HG03354 (cell line): ENCODE data around the gene ARPC4.

Source experiments
- ATAC-seq: cut with Tn5 transposase; IDR thresholded peaks from one replicate; pipeline ENCODE4 v1.9.1; 2021; ENCODE audit warnings: mild to moderate bottlenecking; ENCODE audit not compliant: unreplicated experiment, poor library complexity, severe bottlenecking

Gene ARPC4

DNA sequence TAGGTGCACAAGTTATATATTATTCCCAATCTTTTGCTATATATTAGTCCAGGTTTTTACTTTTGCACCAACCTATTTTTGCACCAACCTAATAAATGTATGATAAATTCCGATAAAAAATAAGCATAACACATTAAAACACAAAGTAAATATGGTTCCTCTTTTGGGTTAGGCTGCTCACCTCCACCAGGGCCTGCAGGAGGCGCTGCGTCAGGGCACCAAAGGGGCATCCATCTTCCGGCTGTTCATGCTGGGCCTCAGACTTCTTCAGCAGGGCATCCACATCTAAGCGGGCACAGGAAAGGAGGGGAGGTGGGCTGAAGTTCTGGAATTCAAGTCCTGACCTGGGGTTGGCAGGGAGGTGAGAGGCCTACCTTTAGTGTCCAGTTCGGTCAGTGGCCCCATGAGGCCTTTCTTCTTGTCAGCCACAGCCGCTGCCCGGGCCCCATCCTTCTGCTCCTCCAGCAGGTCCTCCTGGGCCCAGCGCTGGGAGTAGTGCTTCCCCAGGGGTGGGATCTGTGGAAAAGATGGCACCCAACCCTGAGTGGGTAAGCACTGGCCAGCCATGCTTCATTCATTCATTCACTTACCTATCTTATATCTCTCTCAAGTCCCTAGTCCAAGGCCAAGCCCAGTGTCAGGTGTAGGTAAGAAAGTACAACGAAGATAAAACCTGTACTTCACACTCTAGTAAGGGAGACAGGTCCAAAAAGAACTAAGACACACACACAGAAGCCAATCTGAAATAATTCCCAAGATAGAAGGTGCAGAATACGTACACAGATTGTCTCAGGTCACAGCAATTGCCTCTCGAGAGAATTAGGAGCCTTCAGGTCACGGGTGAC, 5.8 kb upstream of the ARPC4 start:
- ATAC-seq = no peak

DNA sequence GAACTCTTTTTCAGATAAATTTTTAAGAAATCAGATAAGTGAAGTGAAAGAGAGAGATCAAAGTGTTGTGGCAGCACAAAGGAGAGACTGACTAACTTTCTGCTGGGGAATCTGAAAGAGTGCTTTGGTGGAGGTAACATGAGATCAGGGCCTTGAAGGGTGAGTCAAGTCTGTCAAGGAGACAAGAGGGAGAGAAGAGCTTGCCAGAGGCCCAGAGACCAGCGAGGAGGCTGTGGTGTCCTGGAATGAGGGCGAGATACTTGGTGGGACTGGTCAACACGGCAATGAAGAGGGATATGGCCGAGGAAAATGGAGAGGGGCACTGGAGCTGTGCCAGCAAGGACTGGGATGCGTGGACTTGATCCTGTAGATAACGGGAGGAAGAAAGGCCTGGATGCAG, 5.2 kb upstream of the ARPC4 start:
- ATAC-seq = no peak

DNA sequence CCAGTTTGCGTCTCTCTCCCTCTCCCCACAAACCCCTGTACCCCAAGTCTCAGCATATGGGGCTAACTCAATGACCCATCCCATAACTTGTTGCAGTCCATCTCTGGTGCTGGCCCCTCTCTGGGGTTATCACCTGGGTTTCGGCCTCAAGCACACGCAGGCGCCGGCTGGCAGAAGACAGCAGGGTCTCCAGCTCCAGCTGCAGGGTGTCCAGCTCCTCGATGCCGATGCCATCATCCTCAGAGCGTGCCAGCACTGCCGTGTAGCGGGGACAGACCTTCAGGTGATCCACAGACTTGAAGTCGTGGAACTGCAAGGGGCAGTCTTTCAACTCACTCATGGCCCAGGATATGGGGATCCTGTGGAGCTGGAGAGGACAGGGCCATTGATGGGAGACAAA, 1.8 kb upstream of the ARPC4 start:
- ATAC-seq = no peak

DNA sequence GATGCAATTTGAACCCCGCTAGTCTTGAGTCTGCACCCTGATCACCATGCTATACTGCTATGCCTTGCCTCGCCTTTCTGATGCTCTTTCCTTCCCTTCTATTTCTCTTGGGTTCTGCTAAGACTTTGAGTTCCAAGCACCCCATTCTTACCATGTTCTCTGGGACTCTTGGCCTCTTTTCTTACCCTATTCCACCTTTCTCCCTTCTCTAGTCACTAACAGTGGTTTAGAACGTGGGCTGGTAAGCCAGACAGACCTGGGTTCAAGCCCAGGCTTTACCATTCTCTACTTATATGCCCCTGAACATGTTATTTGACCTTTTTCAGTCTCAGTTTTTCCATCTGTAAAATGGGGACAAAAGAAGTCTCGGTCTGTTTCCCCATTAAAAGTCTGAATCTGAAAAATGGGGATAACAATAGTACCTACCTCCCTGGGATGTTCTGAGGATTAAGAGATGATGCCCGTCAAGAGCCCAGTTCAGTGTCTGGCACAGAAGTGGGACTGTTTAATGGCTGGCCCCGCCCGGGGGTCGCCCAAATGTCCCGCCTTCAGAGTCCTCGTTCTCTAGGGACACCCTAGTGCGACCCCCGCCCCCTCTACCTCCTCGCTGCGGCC, 985 bp upstream of the ARPC4 start:
- no peak for ATAC-seq

DNA sequence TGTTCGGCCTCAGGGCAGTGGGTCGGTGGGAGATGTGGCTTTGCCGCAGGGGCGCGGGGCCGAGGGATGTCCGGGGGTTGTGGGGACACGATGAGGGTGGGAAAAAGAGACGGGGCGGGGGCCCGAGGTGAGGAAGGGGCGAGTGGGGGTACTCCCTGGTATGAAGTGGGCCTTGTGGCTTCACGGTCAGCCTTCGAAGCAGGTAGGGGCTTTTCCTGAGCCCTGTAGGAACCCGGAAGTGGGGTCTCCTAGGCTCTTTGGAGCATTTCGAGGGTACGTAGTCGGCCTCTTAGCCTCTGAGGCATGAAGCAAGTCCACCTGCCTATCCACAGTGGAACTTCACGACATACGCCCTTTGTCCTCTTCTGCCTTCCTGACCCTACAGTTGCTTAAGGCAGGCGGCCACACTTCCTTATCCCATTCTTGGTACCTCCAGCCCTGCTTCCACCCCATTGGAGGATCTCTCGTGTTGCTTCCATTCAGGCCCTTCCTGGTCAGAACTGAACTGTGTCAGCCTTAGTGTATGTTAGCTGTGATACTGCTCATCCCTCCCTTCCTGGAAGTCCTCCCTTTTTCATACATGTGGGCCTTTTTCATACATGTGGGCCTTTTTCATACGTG, 389 bp downstream of the ARPC4 start:
- no peak for ATAC-seq

DNA sequence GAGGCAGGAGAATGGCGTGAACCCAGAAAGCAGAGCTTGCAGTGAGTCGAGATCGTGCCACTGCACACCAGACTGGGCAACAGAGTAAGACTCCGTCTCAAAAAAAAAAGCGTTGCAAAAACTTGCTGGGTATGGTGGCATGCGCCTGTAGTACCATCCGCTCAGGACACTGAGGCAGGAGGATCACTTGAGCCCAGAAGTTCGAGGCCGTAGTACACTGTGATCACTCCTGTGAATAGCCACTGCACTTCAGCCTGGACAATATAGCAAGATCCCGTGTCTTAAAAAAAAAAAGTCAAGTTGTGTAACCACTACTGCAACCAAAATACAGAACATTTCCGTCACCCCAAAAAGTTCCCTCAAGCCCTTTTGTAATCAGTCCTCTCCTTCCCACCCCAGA, 1.5 kb downstream of the ARPC4 start:
- ATAC-seq = no peak

DNA sequence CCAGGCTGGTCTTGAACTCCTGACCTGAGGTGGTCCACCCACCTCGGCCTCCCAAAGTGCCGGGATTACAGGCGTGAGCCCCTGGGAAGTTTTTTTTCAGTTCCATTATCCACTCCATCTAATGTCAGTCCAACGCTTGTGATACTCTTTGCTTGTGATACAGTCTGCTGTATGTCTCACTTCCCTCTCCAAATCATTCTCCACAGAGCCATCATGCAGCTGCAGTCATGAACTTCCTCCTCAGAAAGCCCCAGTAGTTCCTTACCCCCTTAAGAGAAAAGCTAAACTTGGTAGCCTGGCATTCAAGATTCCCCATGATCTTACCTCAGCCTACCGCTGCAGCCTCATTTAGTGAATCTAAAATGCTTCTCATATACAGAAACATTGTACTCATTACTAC, 2.3 kb downstream of the ARPC4 start:
- ATAC-seq = no peak

DNA sequence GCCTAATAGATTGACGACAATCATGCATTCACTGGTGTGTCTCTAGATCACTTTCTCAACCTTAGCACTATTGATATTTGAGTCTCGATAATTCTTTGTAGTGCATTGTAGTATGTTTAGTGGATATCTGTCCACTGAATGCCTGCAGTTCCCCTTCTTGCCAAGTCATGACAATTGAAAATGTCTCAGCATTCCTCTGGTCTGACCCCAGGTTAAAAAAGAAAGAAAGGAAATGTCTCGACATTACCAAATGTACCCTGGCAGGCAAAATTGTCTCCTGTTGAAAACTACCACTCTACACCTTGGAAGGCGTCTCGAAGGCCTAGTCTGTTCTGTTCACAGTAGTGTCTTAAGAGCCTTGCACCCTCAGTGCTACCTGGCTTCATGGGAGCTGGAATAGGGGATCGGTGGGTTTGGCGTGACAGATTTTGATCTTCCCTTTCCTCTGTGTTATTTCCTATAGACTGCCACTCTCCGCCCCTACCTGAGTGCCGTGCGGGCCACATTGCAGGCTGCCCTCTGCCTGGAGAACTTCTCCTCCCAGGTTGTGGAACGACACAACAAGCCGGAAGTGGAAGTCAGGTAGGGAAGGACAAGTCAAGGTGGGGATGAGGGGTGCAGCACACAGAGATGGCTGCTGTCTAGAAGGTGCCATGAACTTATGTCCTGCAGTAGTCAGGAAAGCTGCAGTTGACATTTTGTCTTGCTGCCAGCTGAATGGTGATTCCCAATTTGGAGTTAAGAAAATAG, 4.5 kb downstream of the ARPC4 start:
- ATAC-seq = no peak

DNA sequence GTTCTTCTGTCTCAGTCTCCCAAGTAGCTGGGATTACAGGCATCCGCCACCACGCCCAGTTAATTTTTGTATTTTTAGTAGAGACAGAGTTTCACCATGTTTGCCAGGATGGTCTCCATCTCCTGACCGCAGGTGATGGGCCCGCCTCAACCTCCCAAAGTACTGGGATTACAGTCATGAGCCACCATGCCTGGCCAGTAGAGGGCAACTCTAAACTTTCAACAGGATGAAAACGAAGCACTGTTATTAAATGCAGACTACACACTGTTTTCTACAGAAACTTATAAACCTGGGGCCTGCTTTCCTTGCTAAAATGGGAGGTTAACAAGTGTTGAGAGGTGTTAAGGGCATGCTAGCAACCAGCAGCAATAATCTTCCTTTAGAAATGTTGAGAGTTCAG, 7.6 kb downstream of the ARPC4 start:
- ATAC-seq = no peak

DNA sequence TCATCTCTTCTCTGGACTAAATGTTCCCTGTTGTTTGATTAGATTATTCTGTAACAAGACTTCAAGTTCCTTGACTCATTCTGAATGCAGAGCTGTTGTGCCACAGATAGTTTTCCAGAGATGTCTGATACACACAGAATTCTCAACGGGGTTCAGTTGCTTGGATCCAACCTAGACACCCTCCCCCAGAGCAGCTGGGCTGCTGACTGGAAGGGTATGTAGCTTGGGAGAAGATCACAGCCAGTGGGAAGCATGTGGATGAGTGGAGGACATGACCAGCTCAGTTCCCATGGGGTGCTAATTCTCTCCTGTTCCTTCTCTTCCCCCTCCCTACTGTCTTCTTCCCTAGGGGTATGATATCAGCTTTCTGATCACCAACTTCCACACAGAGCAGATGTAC, 10.6 kb downstream of the ARPC4 start:
- no peak for ATAC-seq

DNA sequence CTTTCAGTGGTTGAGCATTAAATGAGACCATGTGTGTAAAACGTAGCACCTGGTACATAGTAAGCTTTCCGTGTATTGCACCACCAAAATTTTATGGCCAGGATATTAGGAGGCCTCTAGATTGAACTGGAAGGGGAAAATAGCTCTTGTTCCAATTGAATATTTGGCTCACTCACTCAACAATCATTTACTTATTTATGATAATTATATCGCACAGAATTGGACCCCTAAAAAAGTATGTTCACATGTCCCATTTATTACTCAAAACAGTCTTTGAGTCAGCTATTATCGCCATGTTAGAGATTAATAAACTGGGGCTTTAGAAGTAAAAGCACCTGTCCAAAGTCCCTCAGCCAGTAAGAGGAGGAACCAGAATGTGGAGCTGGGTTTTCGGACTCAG, 12.1 kb downstream of the ARPC4 start:
- ATAC-seq = no peak

DNA sequence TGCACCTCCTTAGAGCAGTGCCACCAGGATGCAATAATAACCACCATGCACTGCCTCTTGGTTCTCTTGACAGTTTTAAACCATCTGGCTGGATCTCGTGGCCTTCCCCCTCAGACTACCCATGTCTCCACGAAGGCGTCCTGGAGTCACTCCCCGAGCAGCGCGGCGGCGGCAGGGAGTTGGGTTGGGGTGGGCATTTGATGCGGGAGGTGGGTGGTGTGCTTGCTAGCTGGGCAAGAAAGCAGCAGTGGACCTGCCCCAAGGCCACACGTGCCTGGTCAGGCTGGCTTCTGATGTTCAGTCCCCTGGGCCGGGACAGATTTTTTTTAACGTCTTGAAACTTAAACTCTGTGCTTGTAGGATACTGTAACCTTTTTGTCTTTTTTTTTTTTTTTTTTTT, 13.3 kb downstream of the ARPC4 start:
- no peak for ATAC-seq

DNA sequence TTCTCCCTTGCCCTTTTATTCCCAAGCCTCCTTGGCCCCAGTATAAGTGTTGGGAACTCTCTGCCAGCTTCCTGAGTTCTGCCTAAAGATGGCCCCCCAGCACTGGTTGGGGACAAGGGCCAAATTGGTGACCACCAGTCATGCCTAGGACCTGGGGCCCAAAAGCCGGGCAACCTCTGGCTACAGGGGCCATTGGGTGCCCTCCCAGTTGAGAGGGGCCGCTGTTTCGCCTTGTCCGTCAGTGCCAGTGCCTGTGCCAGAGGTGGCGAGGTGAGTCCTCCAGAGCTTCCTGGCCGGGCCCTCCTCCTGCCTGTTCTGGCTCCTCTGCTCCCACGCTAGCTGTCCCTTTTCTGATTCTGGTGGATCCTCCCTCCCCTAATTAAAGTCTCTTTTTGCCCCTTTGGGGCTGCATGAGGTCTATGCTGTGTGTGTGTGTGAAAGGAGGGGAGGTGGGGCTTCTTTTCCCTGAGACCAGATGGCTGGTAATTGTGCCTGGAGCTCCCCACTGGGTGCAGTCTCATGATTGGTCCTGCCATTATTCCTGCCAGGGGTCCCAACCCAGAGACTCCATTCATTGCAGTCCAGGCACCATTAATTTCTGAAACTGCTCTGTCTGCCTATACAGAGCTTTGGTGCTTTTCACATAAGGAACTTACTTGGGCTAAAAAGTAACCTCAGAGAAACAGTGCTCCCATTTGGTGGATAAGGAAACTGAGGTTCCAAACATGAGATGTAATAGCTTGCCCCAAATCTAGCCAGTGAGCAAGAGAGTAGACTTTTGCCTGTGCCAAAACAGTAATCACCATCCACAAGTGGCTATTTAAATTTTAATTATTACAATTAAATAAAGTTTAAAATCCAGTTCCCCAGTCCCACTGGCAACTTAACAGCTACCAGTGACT, 14.1 kb downstream of the ARPC4 start:
- ATAC-seq = no peak

DNA sequence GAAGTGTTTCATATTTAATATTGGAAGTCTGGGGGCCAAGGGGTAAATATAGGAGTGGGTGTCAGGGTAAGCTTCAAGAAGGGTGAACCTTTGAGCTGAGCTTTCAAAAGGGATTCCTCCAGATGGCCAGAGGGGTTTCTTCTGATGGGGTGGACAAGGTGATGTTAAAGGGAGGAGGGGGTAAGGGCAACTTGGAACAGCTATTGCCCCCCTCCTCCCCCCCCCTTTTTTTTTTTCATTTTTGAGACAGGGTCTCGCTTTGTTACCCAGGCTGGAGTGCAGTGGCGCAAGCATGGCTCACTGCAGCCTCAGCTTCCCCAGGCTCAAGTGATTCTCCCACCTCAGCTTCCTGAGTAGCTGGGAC, 15.1 kb downstream of the ARPC4 start:
- ATAC-seq = no peak

DNA sequence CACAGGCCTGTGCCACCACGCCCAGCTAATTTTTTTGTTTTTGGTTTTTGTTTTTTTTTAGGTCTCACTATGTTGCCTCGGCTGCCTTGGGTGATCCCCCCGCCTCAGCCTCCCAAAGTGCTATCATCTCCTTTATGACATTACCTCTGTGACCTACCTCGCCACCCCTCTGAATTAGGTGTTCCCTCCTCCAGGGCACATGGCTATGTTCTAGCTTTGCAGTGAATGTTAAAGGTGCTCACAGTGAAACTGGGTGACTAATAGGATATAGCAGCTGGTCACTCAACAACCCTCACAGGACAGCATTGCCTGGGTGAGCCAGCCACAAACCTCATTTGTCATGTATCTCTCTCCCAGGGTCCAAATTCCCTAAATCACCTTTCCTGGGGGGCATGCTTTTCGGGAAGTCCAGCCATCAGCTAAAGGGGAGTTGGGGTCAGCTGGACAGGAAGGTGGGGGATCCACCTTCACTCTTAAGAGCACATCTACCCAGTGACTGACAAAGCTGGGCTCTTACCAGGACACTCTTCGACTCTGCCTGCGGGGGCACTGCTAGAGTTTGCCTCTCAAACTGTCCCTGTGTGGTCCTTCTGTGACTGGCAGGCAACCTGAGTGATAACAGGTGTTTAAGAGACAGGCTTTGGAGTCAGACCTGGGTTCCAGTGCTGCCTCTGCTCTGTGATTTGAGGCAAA, 15.6 kb downstream of the ARPC4 start:
- ATAC-seq = peak; percentile 75

DNA sequence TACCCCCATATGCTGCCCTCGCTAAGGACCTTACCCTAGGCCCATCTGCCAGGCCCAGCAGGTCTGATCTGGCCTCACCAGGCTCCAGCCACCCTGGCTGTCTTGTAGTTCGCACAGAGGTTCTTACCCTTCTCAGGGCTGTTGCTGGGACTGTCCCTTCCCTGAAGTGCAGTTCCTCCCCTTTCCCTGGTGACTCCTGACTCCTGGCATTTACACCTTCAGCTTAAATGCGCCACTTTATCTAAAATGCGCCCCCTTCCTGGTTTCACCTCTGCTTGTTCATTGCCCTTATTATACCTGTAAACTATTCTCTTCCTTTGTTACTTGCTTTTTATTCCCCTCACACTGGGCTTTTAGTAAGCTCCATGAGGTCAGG, 16.3 kb downstream of the ARPC4 start:
- no peak for ATAC-seq

DNA sequence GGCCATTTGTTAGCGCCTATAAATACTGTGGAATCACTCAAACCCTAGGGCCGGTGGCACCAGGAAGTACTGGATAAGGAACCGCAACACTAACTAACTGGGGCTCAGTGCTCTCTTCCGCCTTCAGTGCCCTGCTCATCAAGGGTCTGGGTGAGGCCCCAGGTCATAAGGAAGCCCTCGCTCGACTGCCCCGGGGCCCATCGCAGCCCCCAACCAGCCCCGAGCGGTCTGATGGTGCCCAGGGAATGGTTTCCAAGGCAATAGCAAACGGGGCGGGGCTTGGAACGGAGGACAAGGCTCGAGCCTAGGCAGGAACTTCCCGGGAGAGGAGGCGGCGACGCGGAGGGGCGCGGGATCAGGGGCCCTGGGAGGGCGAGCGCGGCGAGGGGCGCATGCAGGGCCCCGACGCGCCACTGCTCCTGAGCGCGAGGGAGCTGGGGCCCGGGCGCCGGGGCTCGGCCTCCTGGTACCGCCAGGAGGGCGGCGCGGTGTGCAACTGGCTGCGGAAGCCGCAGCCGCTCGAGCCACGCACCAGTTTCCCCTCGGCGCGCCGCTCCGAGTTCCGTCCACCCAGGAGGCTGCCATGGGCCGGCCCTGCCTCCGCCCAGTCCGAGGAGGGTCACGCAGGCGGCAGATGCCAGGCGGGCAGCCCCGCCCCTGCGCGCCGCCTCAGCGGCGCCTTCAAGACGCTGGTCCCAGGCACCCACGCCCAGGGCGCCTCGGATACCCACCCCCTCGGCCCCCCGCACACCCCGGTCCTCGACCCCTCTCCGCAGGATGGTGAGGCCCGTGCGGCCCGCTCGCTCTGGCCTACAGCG, 16.9 kb downstream of the ARPC4 start, which contains the start of gene TTLL3:
TTLL3 (plus strand) TSS at position 648 of the 818 bp plus-strand sequence. CDS start 400 bp downstream, outside the sequence.
- peak; percentile 48 for ATAC-seq

DNA sequence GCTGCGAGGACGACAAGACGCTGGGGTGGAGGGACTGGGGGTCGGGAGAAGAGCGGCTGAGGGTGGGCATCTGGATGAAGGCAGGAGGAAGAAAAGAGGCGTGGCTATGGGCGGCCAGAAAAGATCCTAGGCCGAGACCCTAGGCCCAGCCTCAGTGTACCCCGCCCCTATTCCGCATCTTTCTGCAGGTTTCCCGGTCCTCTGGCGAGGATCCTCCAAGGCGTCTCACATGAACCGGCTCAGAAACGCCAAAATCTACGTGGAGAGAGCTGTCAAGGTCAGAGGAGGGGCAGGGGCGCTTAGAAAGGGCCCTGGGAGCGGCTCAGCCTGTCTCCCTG, 17.5 kb downstream of the ARPC4 start:
- ATAC-seq = no peak
